ACC112 (cell line): ENCODE results near the gene ZSCAN16.
"Not testable (repeated sequence)": the region's sequence is repeated elsewhere in the genome, so short reads cannot be mapped to it uniquely, and the experiment has no call there.

ENCODE experiments used
- H2AFZ ChIP-seq: fragments of 200-600 bp; sonication (generic); one replicate; pipeline ENCODE4 v1.6.0; 2017; ENCODE audit warnings: antibody characterized with exemption, low read length; ENCODE audit not compliant: unreplicated experiment
- H3K27ac ChIP-seq: fragments of 200-600 bp; sonication (generic); 2 replicates; pipeline ENCODE4 v1.5.1; 2014; ENCODE audit warnings: low read depth, mild to moderate bottlenecking, antibody characterized with exemption, low read length, moderate library complexity
- H3K27me3 ChIP-seq: fragments of 200-600 bp; sonication (generic); 2 replicates; pipeline ENCODE4 v1.6.1; 2014; ENCODE audit warnings: mild to moderate bottlenecking, antibody characterized with exemption, low read length, moderate library complexity, mixed read lengths; ENCODE audit not compliant: insufficient read depth
- H3K36me3 ChIP-seq: fragments of 200-600 bp; sonication (generic); 2 replicates; pipeline ENCODE4 v1.6.1; 2016; ENCODE audit warnings: mild to moderate bottlenecking, antibody characterized with exemption, low read length, moderate library complexity, mixed read lengths; ENCODE audit not compliant: insufficient read depth
- H3K4me1 ChIP-seq: fragments of 200-600 bp; sonication (generic); one replicate; pipeline ENCODE4 v1.6.1; 2016; ENCODE audit warnings: low read length, mixed read lengths; ENCODE audit not compliant: insufficient read depth, unreplicated experiment, control insufficient read depth
- H3K4me3 ChIP-seq: fragments of 200-600 bp; sonication (generic); 2 replicates; pipeline ENCODE4 v1.5.1; 2014; ENCODE audit warnings: mild to moderate bottlenecking, low read depth, low read length
- H3K79me2 ChIP-seq: fragments of 200-600 bp; sonication (generic); one replicate; pipeline ENCODE4 v1.6.0; 2016; ENCODE audit warnings: low read length; ENCODE audit not compliant: control insufficient read depth, unreplicated experiment, insufficient read depth

The ZSCAN16 gene

DNA sequence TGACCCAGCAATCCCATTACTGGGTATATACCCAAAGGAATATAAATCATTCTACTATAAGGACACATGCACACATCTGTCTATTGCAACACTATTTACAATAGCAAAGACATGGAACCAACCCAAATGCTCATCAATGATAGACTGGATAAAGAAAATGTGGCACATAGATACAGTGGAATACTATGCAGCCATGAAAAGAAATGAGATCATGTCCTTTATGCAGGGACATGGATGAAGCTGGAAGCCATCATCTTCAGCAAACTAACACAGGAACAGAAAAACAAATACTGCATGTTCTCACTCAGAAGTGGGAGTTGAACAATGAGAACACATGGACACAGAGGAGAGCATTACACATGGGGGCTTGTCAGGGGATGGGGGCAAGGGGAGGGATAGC is 21.7 kb upstream of the ZSCAN16 start:
- not testable (repeated sequence) for H3K27ac ChIP-seq, H3K27me3 ChIP-seq, H3K4me1 ChIP-seq, H3K36me3 ChIP-seq, H2AFZ ChIP-seq, H3K4me3 ChIP-seq, H3K79me2 ChIP-seq

- H3K36me3 ChIP-seq = no peaks in the 10 kb centered on the region
- H3K27me3 ChIP-seq = 0 out of 2 replicates have a peak, but pooled peaks cover 5% of the 10 kb centered on the region
- no peaks in the 10 kb centered on the region for H3K4me1 ChIP-seq
- H3K79me2 ChIP-seq = no peaks in the 10 kb centered on the region
- no peak overlapping the region for H3K27ac ChIP-seq
- H3K4me3 ChIP-seq = peak overlapping the region; percentile 80
- H2AFZ ChIP-seq = peak overlapping the region; percentile 95
Measured at GRCh38 chr6:28104392-28105244, 19.8 kb upstream of the ZSCAN16 start.

DNA sequence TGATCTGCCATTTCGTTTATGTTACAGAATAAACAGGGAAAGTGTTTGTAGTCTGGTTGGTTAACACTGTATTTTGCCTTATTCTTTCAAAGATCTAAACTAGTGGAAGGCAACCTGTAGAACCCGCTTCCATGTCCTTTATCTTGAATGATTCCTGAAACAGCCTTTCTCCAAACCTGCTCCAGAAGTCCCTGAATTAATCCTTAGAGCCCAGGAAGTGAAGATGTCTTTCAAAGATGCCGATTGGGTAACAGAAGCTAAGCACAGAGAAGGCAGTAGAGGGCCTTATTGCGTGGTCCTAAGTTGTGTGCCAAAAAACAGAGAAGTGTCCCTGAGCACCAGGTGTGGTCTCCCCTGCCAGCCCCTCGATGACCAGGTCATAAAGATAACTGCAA is 19.2 kb upstream of the ZSCAN16 start:
- H3K27me3 ChIP-seq = 0 out of 2 replicates have a peak, but pooled peaks cover 6% of the 10 kb centered on the region
- peak overlapping the region; percentile 95 for H2AFZ ChIP-seq
- H3K4me1 ChIP-seq = no peaks in the 10 kb centered on the region
- H3K79me2 ChIP-seq = no peaks in the 10 kb centered on the region
- no peaks in the 10 kb centered on the region for H3K36me3 ChIP-seq
- H3K4me3 ChIP-seq = peak overlapping the region; percentile 80
- H3K27ac ChIP-seq = no peak overlapping the region

- Histone ChIP-seq H3K4me3 (no peak overlapping the region), H3K4me1 (no peaks in the 10 kb centered on the region), H3K79me2 (no peaks in the 10 kb centered on the region), H3K27me3 (0 out of 2 replicates have a peak, but pooled peaks cover 5% of the 10 kb centered on the region), H3K36me3 (no peaks in the 10 kb centered on the region), H2AFZ (no peak overlapping the region), H3K27ac (no peak overlapping the region)
Measured at GRCh38 chr6:28107506-28107905, 16.9 kb upstream of the ZSCAN16 start.

DNA sequence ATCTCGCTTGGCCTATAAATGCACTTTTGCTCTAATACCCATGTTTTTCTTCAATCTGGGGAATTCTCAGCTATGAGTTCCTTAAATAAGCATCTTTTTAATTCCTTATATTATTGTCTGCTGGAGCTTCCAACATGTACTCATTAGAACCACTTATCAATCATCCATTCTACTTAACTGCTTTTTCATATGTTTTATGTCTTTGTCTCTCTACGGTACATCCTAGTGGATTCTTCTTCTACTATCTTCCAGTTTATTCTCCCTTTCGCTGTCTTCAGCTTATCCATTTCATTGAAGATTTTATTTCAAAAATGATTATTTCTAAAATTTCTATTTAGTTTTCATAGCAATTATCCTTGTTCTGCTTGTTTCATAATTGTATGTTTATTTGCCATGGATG is 12.4 kb upstream of the ZSCAN16 start:
- H3K4me1 ChIP-seq = no peaks in the 10 kb centered on the region
- H3K27ac ChIP-seq = no peak overlapping the region
- no peak overlapping the region for H2AFZ ChIP-seq
- peaks cover 15% of the 10 kb centered on the region for H3K36me3 ChIP-seq
- no peak overlapping the region for H3K4me3 ChIP-seq
- H3K79me2 ChIP-seq = no peaks in the 10 kb centered on the region
- 0 out of 2 replicates have a peak, but pooled peaks cover 5% of the 10 kb centered on the region for H3K27me3 ChIP-seq

DNA sequence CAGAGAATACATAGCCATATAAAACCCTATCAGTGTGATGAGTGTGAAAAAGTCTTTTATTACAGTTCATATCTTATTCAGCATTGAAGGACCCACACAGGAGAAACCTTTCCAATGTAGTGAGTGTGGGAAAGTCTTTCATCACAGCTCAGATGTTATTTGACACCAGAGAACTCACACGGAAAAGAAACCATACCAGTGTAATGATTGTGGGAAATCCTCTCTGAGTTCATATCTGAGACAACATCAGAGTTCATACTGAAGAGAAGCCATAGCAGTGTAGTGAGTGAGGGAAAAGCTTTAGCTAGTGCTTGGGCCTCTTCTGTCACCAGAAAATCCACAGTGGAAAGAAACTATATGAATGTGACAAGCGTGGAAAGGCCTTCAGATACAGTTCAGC is 8.6 kb upstream of the ZSCAN16 start:
- H3K79me2 ChIP-seq = no peaks in the 10 kb centered on the region
- H3K27ac ChIP-seq = no peak overlapping the region
- H3K4me1 ChIP-seq = no peaks in the 10 kb centered on the region
- H3K36me3 ChIP-seq = peaks cover 30% of the 10 kb centered on the region
- no peaks in the 10 kb centered on the region for H3K27me3 ChIP-seq
- no peak overlapping the region for H3K4me3 ChIP-seq
- no peak overlapping the region for H2AFZ ChIP-seq

DNA sequence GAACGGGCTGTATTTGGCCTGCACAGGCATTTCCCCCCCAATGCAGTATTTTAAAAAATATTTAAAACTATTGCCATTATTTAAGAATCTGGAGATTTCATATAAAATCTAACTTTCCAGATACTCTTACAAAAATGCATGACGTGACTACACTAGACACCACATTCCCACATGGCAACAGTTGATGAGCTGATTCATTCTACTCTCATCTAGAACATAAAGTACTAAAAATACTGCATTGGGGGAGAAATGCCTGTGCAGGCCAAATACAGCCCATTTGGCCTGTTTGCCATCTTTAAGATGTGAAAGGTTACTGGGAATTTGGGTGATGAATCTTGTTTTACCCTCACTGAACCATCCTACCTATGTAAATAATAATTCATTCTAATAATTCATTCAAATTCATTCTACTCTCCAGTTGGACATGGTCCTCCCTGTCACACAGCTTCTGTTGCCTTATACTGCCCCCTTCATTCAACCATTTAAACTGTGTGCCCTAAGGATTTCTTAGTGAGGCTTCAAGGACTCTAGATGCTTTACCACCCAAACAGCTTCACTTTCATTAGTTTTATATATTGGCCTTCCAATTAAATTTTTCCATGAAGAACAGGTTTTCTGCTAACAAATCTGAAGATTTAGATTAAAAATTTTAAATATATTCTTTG is 6.9 kb upstream of the ZSCAN16 start:
- Histone ChIP-seq H3K4me3 (no peak overlapping the region), H3K27me3 (no peaks in the 10 kb centered on the region), H2AFZ (no peak overlapping the region), H3K36me3 (peaks cover 30% of the 10 kb centered on the region), H3K27ac (no peak overlapping the region), H3K4me1 (no peaks in the 10 kb centered on the region), H3K79me2 (no peaks in the 10 kb centered on the region)

- H3K27me3 ChIP-seq = no peaks in the 10 kb centered on the region
- no peak overlapping the region for H3K27ac ChIP-seq
- H2AFZ ChIP-seq = no peak overlapping the region
- H3K36me3 ChIP-seq = peaks cover 30% of the 10 kb centered on the region
- H3K4me1 ChIP-seq = no peaks in the 10 kb centered on the region
- peaks cover under 1% of the 10 kb centered on the region for H3K79me2 ChIP-seq
- no peak overlapping the region for H3K4me3 ChIP-seq
Measured at GRCh38 chr6:28118217-28118616, 6.2 kb upstream of the ZSCAN16 start.

DNA sequence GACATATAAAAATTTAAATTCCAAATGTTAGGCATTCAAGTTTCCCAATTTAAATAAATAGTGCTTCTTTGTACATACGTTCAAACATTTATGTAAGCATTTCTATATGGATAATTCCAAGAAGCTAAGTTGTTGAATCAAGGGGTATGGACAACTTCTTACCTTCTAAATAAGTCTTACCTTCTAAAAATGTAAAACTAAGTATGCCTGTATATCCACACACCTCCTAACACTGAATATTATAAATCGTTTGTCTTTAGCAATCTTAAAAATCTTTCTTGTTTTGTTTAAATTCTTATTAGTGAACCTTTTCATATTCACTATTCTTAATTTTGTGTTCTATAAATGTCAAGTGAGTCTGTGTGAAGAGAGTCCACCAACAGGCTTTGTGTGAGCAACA is 2.5 kb upstream of the ZSCAN16 start:
- no peak overlapping the region for H2AFZ ChIP-seq
- peaks cover 9% of the 10 kb centered on the region for H3K4me1 ChIP-seq
- H3K4me3 ChIP-seq = no peak overlapping the region
- peaks cover 17% of the 10 kb centered on the region for H3K79me2 ChIP-seq
- no peak overlapping the region for H3K27ac ChIP-seq
- H3K27me3 ChIP-seq = no peaks in the 10 kb centered on the region
- peaks cover 15% of the 10 kb centered on the region for H3K36me3 ChIP-seq

DNA sequence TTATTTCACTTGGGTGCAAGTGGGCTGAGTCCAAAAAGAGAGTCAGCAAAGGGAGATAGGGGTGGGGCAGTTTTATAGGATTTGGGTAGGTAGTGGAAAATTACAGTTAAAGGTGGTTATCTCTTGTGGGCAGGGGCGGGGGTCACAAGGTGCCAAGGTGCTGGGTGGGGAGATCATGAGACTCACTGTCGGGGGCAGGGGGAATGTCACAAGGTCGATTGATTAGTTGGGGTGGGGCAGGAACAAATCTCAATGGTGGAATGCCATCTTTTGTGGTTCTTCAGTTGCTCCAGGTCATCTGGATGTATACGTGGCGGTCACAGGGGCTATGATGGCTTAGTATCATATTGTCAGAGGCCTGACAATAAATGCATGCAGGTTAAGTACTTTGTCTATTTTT is 2.1 kb upstream of the ZSCAN16 start:
- not testable (repeated sequence) for H2AFZ ChIP-seq, H3K27ac ChIP-seq, H3K27me3 ChIP-seq, H3K4me3 ChIP-seq, H3K4me1 ChIP-seq
- Histone ChIP-seq H3K36me3 (peaks cover 13% of the 10 kb centered on the region), H3K79me2 (peaks cover 17% of the 10 kb centered on the region)

GRCh38 chr6:28124971-28125353 is 553 bp downstream of the ZSCAN16 start:
- H3K4me1 ChIP-seq = peaks cover 9% of the 10 kb centered on the region
- H3K36me3 ChIP-seq = peaks cover 7% of the 10 kb centered on the region
- H3K79me2 ChIP-seq = peaks cover 33% of the 10 kb centered on the region
- no peaks in the 10 kb centered on the region for H3K27me3 ChIP-seq
- H2AFZ ChIP-seq = peak overlapping the region; percentile 58
- peak overlapping the region; percentile 85 for H3K4me3 ChIP-seq
- H3K27ac ChIP-seq = no peak overlapping the region
